LNCaP clone FGC (cell line): Measurements from ENCODE around the gene LRRC4C.

ENCODE experiments used
- DNase-seq: peaks from one replicate; pipeline ENCODE4 v3.0.0-alpha.2; 2011; ENCODE audit warnings: low read depth
- H3K4me3 ChIP-seq: 2 replicates; pipeline ENCODE4 v1.5.1; 2011; ENCODE audit warnings: mild to moderate bottlenecking, low read depth, low read length, control low read depth
- CTCF ChIP-seq: IDR thresholded peaks from 2 replicates; pipeline ENCODE4 v1.5.1; 2012; ENCODE audit warnings: mild to moderate bottlenecking; ENCODE audit not compliant: control insufficient read depth, insufficient read depth; ENCODE audit errors: extremely low read depth

The LRRC4C gene

GRCh38 chr11:41400819-41401382, 58.6 kb downstream of the LRRC4C start:
- H3K4me3 ChIP-seq = no peak overlapping the region
- peak; percentile 76 for DNase-seq
- TF ChIP-seq CTCF = no peak

GRCh38 chr11:41400124-41400523, 59.3 kb downstream of the LRRC4C start:
- no peak for DNase-seq
- no peak for TF ChIP-seq CTCF
- H3K4me3 ChIP-seq = no peak overlapping the region

GRCh38 chr11:41399323-41399722, 60.1 kb downstream of the LRRC4C start:
- DNase-seq = no peak
- TF ChIP-seq CTCF = no peak
- no peak overlapping the region for H3K4me3 ChIP-seq

GRCh38 chr11:41398175-41398574, 61.3 kb downstream of the LRRC4C start:
- no peak overlapping the region for H3K4me3 ChIP-seq
- no peak for DNase-seq
- no peak for TF ChIP-seq CTCF

GRCh38 chr11:41394521-41395195, 64.8 kb downstream of the LRRC4C start:
- TF ChIP-seq CTCF = no peak
- H3K4me3 ChIP-seq = no peak overlapping the region
- DNase-seq = no peak

GRCh38 chr11:41392596-41392995, 66.9 kb downstream of the LRRC4C start:
- H3K4me3 ChIP-seq = no peak overlapping the region
- no peak for DNase-seq
- no peak for TF ChIP-seq CTCF
